ENCODE measurements around the gene ARHGEF37.
"Not testable (repeated sequence)": the region's sequence is repeated elsewhere in the genome, so short reads cannot be mapped to it uniquely, and the experiment has no call there.

The ARHGEF37 gene

GRCh38 chr5:149648464-149649393, 67.4 kb downstream of the ARHGEF37 start:
- DNase-seq (ENCODE audit: low spot score), result not testable (repeated sequence)

GRCh38 chr5:149649730-149650129, 68.4 kb downstream of the ARHGEF37 start:
- not testable (repeated sequence) for DNase-seq (ENCODE audit: low spot score)

GRCh38 chr5:149651686-149652085, 70.4 kb downstream of the ARHGEF37 start:
- no peak for DNase-seq (ENCODE audit: low spot score)

- DNase-seq (ENCODE audit: low spot score), result no peak
These were observed 71.4 kb downstream of the ARHGEF37 start for GRCh38 chr5:149652697-149653096.

GRCh38 chr5:149654231-149654630, 72.9 kb downstream of the ARHGEF37 start:
- DNase-seq (ENCODE audit: low spot score), result no peak

GRCh38 chr5:149654883-149655505, 73.7 kb downstream of the ARHGEF37 start:
- no peak for DNase-seq (ENCODE audit: low spot score)

GRCh38 chr5:149656576-149657182, 75.4 kb downstream of the ARHGEF37 start:
- DNase-seq (ENCODE audit: low spot score), result no peak

GRCh38 chr5:149657324-149657723, 76.0 kb downstream of the ARHGEF37 start:
- no peak for DNase-seq (ENCODE audit: low spot score)

GRCh38 chr5:149658299-149658698, 77.0 kb downstream of the ARHGEF37 start:
- no peak for DNase-seq (ENCODE audit: low spot score)

- no peak for DNase-seq (ENCODE audit: low spot score)
These were observed 82.8 kb downstream of the ARHGEF37 start for GRCh38 chr5:149664083-149664482.

GRCh38 chr5:149664666-149665415, 83.5 kb downstream of the ARHGEF37 start:
- no peak for DNase-seq (ENCODE audit: low spot score)

GRCh38 chr5:149665416-149666175, 84.3 kb downstream of the ARHGEF37 start:
- no peak for DNase-seq (ENCODE audit: low spot score)

GRCh38 chr5:149666212-149666852, 85.0 kb downstream of the ARHGEF37 start:
- no peak for DNase-seq (ENCODE audit: low spot score)

- peak; percentile 19 for DNase-seq (ENCODE audit: low spot score)
These were observed 86.0 kb downstream of the ARHGEF37 start for GRCh38 chr5:149667084-149667828.

GRCh38 chr5:149667829-149668330, 86.6 kb downstream of the ARHGEF37 start:
- no peak for DNase-seq (ENCODE audit: low spot score)

- not testable (repeated sequence) for DNase-seq (ENCODE audit: low spot score)
These were observed 88.0 kb downstream of the ARHGEF37 start for GRCh38 chr5:149669273-149669672.

GRCh38 chr5:149671544-149671943, 90.2 kb downstream of the ARHGEF37 start:
- no peak for DNase-seq (ENCODE audit: low spot score)

GRCh38 chr5:149672701-149673476, 91.6 kb downstream of the ARHGEF37 start:
- no peak for DNase-seq (ENCODE audit: low spot score)

- DNase-seq (ENCODE audit: low spot score), result no peak
These were observed 93.4 kb downstream of the ARHGEF37 start for GRCh38 chr5:149674686-149675085.
